Fibroblast of lung (primary cell): ENCODE measurements around the gene ACO1.

Source experiments
- EZH2 ChIP-seq: IDR thresholded peaks from 2 replicates; pipeline ENCODE4 v1.5.1; 2012; ENCODE audit warnings: low read length, control low read depth, mild to moderate bottlenecking; ENCODE audit errors: missing control alignments
- TF ChIP-seq, protein P1 (sequence below), 2 donors: IDR thresholded peaks in 1 of 2; conservative IDR thresholded peaks in 1 of 2; 1 replicate in 1 of 2; 2 replicates in 1 of 2; pipeline ENCODE4 v1.5.1; 2011 to 2012; ENCODE audit warnings: low read length in 2 of 2, control low read depth in 1 of 2, inconsistent platforms in 1 of 2, low read depth in 1 of 2, mild to moderate bottlenecking in 1 of 2

DNA sequence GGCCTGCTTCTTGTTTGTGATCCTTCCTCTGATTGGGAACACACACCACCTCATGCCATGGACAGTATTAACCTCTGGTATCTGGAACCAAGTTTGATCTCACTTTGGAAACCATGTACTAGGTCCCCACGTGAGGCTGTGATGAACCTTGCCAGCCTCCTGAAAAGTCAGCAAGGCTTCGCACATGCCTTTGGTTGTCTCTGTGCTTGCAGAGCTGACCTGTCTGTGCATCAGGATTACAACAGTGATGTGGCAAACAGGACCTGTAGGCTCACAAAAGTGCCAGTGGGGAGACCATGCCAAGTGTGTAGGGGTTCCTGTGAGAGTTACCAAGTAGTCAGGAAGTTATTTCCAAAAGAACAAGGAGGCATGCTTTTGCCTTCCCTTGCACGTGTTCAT lies 1.4 kb downstream of the ACO1 start:
- TF ChIP-seq, protein P1, sequence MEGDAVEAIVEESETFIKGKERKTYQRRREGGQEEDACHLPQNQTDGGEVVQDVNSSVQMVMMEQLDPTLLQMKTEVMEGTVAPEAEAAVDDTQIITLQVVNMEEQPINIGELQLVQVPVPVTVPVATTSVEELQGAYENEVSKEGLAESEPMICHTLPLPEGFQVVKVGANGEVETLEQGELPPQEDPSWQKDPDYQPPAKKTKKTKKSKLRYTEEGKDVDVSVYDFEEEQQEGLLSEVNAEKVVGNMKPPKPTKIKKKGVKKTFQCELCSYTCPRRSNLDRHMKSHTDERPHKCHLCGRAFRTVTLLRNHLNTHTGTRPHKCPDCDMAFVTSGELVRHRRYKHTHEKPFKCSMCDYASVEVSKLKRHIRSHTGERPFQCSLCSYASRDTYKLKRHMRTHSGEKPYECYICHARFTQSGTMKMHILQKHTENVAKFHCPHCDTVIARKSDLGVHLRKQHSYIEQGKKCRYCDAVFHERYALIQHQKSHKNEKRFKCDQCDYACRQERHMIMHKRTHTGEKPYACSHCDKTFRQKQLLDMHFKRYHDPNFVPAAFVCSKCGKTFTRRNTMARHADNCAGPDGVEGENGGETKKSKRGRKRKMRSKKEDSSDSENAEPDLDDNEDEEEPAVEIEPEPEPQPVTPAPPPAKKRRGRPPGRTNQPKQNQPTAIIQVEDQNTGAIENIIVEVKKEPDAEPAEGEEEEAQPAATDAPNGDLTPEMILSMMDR (conservative IDR thresholded peaks at IDR 0.05 in 1 of 2, IDR thresholded peaks at IDR 0.05 in 1 of 2; ENCODE audit: low read depth in 1 of 2, low read length in 2 of 2): no peak
- no peak for TF ChIP-seq EZH2
